ENCODE measurements around the gene ADRB1. TPM values are rescaled to one million over a fixed set of nuclear protein-coding genes. Genes with fewer than 3 reads are reported as not detected.

The ADRB1 gene
- total RNA-seq, 4 donors from 2014 or later, result 1.8 to 9.1 (median 6.8) TPM

DNA sequence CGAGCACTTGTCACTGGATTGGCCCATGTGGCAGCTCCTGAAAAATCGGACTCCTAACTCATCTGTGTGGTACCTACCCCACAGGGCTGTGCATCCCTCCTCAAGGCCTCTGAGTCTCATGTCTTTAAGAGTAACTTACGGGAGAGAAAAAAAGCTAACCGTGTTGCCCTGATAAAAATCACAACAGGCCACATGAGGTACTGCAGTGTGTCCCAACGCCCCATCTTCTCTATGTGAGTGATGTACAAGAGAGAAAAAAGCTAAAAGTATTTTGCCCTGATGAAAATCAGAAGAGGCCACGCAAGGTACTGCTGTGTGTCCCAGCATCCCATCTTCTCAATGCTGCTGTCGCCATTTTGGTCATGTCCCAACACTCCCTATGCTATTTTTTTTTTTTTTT, 41.2 kb upstream of the ADRB1 start:
- Histone ChIP-seq H3K4me3 (no peak overlapping the region), H3K36me3 (no peaks in the 10 kb centered on the region), H3K9me3 (no peaks in the 10 kb centered on the region), H3K4me1 (no peaks in the 10 kb centered on the region), H3K27me3 (no peaks in the 10 kb centered on the region), H3K27ac (no peak overlapping the region)
- no peak for ATAC-seq
- WGBS, 2 donors (ENCODE audit: low coverage in 1 of 2), result 70 to 82% methylated on average over 4 to 6 of the region's 7 CpGs
- TF ChIP-seq POLR2A (IDR thresholded peaks at IDR 0.05) (no peak), POLR2AphosphoS5 (IDR thresholded peaks at IDR 0.05) (no peak), EP300 (IDR thresholded peaks at IDR 0.05) (no peak)
- TF ChIP-seq, protein P1, sequence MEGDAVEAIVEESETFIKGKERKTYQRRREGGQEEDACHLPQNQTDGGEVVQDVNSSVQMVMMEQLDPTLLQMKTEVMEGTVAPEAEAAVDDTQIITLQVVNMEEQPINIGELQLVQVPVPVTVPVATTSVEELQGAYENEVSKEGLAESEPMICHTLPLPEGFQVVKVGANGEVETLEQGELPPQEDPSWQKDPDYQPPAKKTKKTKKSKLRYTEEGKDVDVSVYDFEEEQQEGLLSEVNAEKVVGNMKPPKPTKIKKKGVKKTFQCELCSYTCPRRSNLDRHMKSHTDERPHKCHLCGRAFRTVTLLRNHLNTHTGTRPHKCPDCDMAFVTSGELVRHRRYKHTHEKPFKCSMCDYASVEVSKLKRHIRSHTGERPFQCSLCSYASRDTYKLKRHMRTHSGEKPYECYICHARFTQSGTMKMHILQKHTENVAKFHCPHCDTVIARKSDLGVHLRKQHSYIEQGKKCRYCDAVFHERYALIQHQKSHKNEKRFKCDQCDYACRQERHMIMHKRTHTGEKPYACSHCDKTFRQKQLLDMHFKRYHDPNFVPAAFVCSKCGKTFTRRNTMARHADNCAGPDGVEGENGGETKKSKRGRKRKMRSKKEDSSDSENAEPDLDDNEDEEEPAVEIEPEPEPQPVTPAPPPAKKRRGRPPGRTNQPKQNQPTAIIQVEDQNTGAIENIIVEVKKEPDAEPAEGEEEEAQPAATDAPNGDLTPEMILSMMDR (IDR thresholded peaks at IDR 0.05), result no peak

DNA sequence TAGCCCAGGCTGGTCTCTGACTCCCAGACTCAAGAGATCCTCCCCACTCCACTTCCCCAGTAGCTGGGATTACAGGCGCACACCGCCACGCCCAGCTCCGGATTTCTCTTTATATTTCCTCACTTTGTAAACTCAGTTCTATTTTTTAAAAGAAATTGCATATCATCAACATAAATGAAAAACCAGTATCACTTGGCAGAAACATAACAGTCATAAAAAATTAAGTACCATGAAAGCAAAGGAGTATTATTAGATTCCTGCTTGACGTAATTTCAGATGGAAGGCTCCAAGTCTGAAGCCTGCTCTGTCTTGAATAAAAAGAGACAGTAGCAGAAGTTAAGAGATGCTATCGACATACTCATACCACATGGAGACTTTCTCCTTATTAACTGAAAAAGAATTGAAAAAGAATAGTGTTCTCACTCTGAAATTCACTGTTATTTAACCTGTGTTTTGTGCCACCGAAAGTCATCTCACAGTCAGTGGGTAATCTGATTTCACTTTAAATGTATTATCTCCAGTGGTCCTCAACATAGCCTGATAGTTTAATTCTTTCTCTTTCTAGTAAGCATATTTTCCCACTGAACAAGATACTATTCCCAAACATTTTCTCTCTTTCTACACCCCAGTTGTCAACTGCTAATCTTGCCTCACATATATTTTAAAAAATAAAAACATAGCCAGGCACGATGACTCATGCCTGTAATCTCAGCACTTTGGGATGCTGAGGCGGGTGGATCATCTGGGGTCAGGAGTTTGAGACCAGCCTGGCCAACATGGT, 40.3 kb upstream of the ADRB1 start:
- H3K27ac ChIP-seq, result no peak overlapping the region
- H3K27me3 ChIP-seq, result no peaks in the 10 kb centered on the region
- no peak overlapping the region for H3K4me3 ChIP-seq
- H3K36me3 ChIP-seq, result no peaks in the 10 kb centered on the region
- no peaks in the 10 kb centered on the region for H3K9me3 ChIP-seq
- WGBS, 2 donors (ENCODE audit: low coverage in 1 of 2), result 78% methylated on average over 5 to 9 of the region's 9 CpGs
- no peak for ATAC-seq
- no peaks in the 10 kb centered on the region for H3K4me1 ChIP-seq
- TF ChIP-seq EP300 (IDR thresholded peaks at IDR 0.05) (no peak), POLR2AphosphoS5 (IDR thresholded peaks at IDR 0.05) (no peak), POLR2A (IDR thresholded peaks at IDR 0.05) (no peak)
- TF ChIP-seq, protein P1 (IDR thresholded peaks at IDR 0.05), result no peak

DNA sequence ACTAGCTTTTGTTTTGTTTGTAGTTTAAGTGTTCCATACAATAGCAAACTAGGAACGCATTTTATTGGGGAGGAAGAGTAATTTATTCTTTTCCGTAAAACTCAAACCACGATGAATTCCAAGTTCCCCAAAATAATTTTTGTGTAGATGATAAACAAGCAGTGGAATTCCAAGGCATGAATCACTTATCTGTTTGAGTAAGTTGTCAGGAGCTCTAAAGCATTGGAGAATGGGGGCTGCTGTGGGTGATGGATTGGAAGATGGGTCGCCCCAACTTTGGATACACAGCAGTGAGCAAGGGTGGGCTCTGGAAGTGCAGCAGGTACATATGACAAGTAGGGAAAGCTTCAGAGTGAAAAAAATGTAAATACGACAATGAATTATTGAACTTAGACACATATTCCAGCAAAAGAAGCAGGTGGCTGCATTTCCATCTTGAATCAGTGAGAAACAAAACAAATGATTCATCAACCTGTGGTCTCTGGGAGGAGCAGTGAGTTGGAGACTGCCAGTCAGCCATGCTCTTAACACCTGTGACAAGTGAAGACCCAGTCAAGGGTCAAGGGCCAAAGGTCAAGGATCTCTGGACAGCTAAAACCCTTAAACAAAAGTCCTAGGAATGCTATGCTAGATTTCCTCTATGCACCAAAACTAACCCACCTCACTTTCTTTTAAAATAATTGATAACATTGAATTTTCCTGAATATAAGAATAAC, 34.2 kb upstream of the ADRB1 start:
- no peak overlapping the region for H3K27ac ChIP-seq
- ATAC-seq, result no peak

DNA sequence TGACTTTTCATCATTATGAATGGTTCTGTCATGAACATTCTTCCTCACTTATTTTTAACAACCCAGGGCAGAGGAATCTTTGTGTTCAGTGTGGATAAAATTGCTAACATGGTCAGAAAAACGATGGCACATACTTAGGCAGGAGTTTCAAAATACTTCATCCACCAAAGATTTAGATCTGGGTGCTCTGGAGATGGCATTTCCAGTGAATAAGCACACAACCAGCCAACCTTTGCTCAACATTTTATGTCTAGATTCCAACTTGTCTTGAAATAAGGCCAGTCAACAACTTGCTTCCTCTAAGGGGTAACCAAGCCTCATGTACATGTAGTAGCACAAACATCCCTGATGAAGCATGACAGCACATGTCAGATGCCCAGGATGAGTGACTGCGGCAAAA, 33.4 kb upstream of the ADRB1 start:
- TF ChIP-seq EP300 (IDR thresholded peaks at IDR 0.05), result no peak
- TF ChIP-seq POLR2AphosphoS5 (IDR thresholded peaks at IDR 0.05), result no peak
- TF ChIP-seq, protein P1 (IDR thresholded peaks at IDR 0.05), result no peak
- TF ChIP-seq POLR2A (IDR thresholded peaks at IDR 0.05), result no peak
- Histone ChIP-seq H3K9me3 (peaks cover 0 to 1% (median 0%) of the 10 kb centered on the region in 3 donors), H3K36me3 (no peaks in the 10 kb centered on the region), H3K27me3 (no peaks in the 10 kb centered on the region), H3K4me1 (no peaks in the 10 kb centered on the region), H3K27ac (no peak overlapping the region), H3K4me3 (no peak overlapping the region)
- ATAC-seq, result no peak
- WGBS, 2 donors (ENCODE audit: low coverage in 1 of 2), result 67 to 68% methylated on average over 2 of the region's 2 CpGs

More for the DNA sequence above, 34.2 kb upstream of the ADRB1 start:
- Histone ChIP-seq H3K4me1 (no peaks in the 10 kb centered on the region), H3K27me3 (no peaks in the 10 kb centered on the region), H3K9me3 (no peaks in the 10 kb centered on the region), H3K4me3 (no peak overlapping the region), H3K36me3 (no peaks in the 10 kb centered on the region)
- TF ChIP-seq, protein P1 (IDR thresholded peaks at IDR 0.05), result no peak
- TF ChIP-seq POLR2AphosphoS5 (IDR thresholded peaks at IDR 0.05), result no peak
- no peak for TF ChIP-seq POLR2A (IDR thresholded peaks at IDR 0.05)
- TF ChIP-seq EP300 (IDR thresholded peaks at IDR 0.05), result no peak
- WGBS, 2 donors (ENCODE audit: low coverage in 1 of 2), result 61 to 80% methylated on average over 5 of the region's 5 CpGs

Data from gastroesophageal sphincter (tissue), 4 donors.